ENCODE measurements around the gene CHRND.

CHRND gene

DNA sequence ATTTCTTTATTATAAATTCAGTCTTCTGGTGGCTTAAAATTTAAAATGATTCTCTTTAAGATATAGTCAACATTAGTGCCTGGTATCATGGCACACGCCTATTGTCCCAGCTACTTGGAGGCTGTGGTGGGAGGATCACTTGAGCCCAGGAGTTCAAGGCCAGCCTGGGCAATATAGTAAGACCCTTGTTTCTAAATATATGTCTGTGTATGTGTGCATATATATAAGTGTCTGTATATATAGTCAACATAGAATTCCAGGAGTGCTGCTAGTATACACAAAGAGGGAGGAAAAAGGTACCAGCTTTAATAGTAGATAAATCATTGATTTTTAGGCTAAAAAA lies 49.4 kb downstream of the CHRND start:
- peaks cover 21 to 51% of the 10 kb centered on the region in 2 donors for H3K36me3 ChIP-seq (ENCODE audit: control insufficient read depth in 1 of 2, insufficient read depth in 2 of 2, low read length in 2 of 2)
- no peaks in the 10 kb centered on the region for H3K9me3 ChIP-seq (ENCODE audit: control insufficient read depth in 1 of 2, low read length in 2 of 2)
- no peak overlapping the region for H3K4me3 ChIP-seq (ENCODE audit: low read depth in 1 of 2, low read length in 2 of 2)
- no peak overlapping the region for H3K27ac ChIP-seq (ENCODE audit: low read depth, low read length)
- H3K27me3 ChIP-seq (ENCODE audit: control insufficient read depth in 1 of 2, insufficient read depth in 2 of 2, low read length in 2 of 2): no peaks in the 10 kb centered on the region
- H3K9ac ChIP-seq (ENCODE audit: low read depth in 1 of 2, low read length in 2 of 2): no peak overlapping the region
- peaks cover 0 to 12% of the 10 kb centered on the region in 2 donors for H3K4me1 ChIP-seq (ENCODE audit: control insufficient read depth in 1 of 2, insufficient read depth in 2 of 2, low read length in 2 of 2)

DNA sequence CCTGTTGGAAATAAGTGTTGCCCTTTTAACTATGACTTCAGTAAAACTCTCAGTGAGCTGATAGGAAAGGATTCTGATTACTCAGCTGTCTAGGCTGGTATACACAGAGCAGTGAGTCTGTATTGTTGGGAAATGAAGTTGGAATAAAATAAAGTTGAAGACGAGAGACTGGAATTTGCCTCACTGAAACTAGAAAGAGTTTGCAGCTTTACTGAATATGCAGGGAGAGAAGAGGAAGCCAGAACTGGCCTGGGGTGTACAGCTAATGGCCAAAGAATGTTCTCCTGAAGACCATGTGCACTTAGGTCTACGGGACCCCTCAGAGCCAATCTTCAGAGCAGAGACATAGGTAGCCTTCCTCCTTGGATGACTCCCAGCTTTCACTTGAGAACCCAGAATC lies 51.0 kb downstream of the CHRND start:
- Histone ChIP-seq H3K9ac (ENCODE audit: low read depth in 1 of 2, low read length in 2 of 2) (no peak overlapping the region), H3K4me3 (ENCODE audit: low read depth in 1 of 2, low read length in 2 of 2) (no peak overlapping the region), H3K36me3 (ENCODE audit: control insufficient read depth in 1 of 2, insufficient read depth in 2 of 2, low read length in 2 of 2) (peaks cover 27 to 45% of the 10 kb centered on the region in 2 donors), H3K9me3 (ENCODE audit: control insufficient read depth in 1 of 2, low read length in 2 of 2) (no peaks in the 10 kb centered on the region), H3K27ac (ENCODE audit: low read depth, low read length) (no peak overlapping the region), H3K27me3 (ENCODE audit: control insufficient read depth in 1 of 2, insufficient read depth in 2 of 2, low read length in 2 of 2) (no peaks in the 10 kb centered on the region), H3K4me1 (ENCODE audit: control insufficient read depth in 1 of 2, insufficient read depth in 2 of 2, low read length in 2 of 2) (peaks cover 0 to 19% of the 10 kb centered on the region in 2 donors)

DNA sequence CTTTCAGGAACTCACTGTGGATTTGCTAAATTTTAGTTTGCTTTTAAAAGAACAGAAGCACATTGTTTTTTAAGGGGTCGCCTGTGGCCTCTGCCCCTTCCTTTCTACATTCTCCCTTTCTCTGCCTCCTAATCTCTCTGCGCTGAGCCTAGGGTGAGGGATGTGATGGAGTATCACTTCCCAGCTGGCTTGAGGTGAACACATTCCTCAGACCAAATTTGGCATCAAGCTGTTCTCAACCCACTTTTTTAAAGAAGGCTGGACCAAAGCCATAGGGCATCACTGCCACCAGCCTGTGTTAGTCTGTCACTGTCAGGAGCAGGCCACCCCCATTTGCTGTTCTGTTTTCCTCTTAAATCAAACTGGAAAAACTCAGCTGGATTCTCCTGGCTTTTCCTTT lies 51.9 kb downstream of the CHRND start:
- no peak overlapping the region for H3K9ac ChIP-seq (ENCODE audit: low read depth in 1 of 2, low read length in 2 of 2)
- peaks cover 22 to 40% of the 10 kb centered on the region in 2 donors for H3K36me3 ChIP-seq (ENCODE audit: control insufficient read depth in 1 of 2, insufficient read depth in 2 of 2, low read length in 2 of 2)
- H3K27me3 ChIP-seq (ENCODE audit: control insufficient read depth in 1 of 2, insufficient read depth in 2 of 2, low read length in 2 of 2): no peaks in the 10 kb centered on the region
- no peak overlapping the region for H3K4me3 ChIP-seq (ENCODE audit: low read depth in 1 of 2, low read length in 2 of 2)
- no peaks in the 10 kb centered on the region for H3K9me3 ChIP-seq (ENCODE audit: control insufficient read depth in 1 of 2, low read length in 2 of 2)
- H3K27ac ChIP-seq (ENCODE audit: low read depth, low read length): no peak overlapping the region
- H3K4me1 ChIP-seq (ENCODE audit: control insufficient read depth in 1 of 2, insufficient read depth in 2 of 2, low read length in 2 of 2): peaks cover 0 to 16% of the 10 kb centered on the region in 2 donors

DNA sequence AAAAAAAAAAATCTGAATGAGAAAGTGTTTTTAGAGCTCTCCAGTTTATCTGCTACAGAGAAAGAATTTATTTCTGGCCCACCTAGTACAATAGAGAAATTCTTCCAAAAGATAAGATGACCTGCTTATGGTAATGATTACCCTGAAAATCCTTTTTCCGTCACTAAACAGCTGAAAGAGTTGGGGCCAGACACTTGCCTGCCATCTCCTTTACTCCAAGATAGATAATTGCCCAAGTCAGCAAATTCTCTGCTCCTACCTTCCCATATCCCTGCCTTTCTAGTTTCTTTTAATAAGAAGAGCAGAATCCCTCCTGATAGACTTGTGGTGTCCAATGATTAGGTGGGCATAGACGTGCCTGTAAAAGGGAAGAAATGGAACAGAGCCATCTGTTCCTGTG lies 52.7 kb downstream of the CHRND start:
- Histone ChIP-seq H3K27ac (ENCODE audit: low read depth, low read length) (no peak overlapping the region), H3K27me3 (ENCODE audit: control insufficient read depth in 1 of 2, insufficient read depth in 2 of 2, low read length in 2 of 2) (no peaks in the 10 kb centered on the region), H3K4me1 (ENCODE audit: control insufficient read depth in 1 of 2, insufficient read depth in 2 of 2, low read length in 2 of 2) (peaks cover 0 to 14% of the 10 kb centered on the region in 2 donors), H3K4me3 (ENCODE audit: low read depth in 1 of 2, low read length in 2 of 2) (no peak overlapping the region), H3K9me3 (ENCODE audit: control insufficient read depth in 1 of 2, low read length in 2 of 2) (no peaks in the 10 kb centered on the region), H3K36me3 (ENCODE audit: control insufficient read depth in 1 of 2, insufficient read depth in 2 of 2, low read length in 2 of 2) (peaks cover 19 to 42% of the 10 kb centered on the region in 2 donors), H3K9ac (ENCODE audit: low read depth in 1 of 2, low read length in 2 of 2) (no peak overlapping the region)

DNA sequence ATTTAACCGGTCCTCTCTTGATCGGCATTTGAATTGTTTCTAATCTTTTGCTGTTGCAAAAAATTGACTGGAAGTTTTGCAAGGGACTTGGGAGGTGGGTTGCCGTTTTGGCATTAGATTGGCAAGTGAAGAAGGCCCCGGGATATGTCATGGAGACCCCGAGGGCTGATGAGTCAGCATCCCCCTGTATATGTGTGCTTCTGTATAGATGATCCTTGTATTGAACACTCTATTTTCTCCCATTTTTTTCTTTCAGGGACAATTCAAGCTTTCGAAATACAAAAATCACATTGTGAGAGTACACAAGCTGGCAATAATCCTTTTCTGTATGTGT lies 54.7 kb downstream of the CHRND start:
- peaks cover 0 to 14% of the 10 kb centered on the region in 2 donors for H3K4me1 ChIP-seq (ENCODE audit: control insufficient read depth in 1 of 2, insufficient read depth in 2 of 2, low read length in 2 of 2)
- H3K9ac ChIP-seq (ENCODE audit: low read depth in 1 of 2, low read length in 2 of 2): no peak overlapping the region

DNA sequence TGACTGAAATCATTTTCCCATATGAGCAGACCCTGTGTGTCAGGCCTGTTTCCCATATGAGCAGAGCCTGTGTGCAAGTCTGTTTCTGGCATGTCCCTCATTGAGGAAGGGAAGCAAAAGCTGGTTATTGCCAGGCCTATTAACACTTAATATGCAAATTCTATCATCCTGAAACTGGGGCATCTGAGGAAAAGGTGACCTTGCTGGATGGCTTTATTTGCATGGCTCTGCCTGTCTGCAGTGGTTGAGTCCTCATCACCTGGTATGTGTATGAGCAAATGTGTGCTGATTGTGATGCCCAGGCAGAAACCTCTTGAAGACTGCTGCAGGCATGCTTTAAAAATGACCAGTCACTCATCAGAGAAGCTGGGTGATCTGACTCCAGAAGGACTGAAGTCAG lies 55.8 kb downstream of the CHRND start:
- Histone ChIP-seq H3K9me3 (ENCODE audit: control insufficient read depth in 1 of 2, low read length in 2 of 2) (no peaks in the 10 kb centered on the region), H3K27ac (ENCODE audit: low read depth, low read length) (no peak overlapping the region), H3K9ac (ENCODE audit: low read depth in 1 of 2, low read length in 2 of 2) (no peak overlapping the region), H3K27me3 (ENCODE audit: control insufficient read depth in 1 of 2, insufficient read depth in 2 of 2, low read length in 2 of 2) (no peaks in the 10 kb centered on the region), H3K4me1 (ENCODE audit: control insufficient read depth in 1 of 2, insufficient read depth in 2 of 2, low read length in 2 of 2) (peaks cover 0 to 14% of the 10 kb centered on the region in 2 donors), H3K36me3 (ENCODE audit: control insufficient read depth in 1 of 2, insufficient read depth in 2 of 2, low read length in 2 of 2) (peaks cover 11 to 31% of the 10 kb centered on the region in 2 donors), H3K4me3 (ENCODE audit: low read depth in 1 of 2, low read length in 2 of 2) (no peak overlapping the region)

More for the DNA sequence above, 54.7 kb downstream of the CHRND start:
- Histone ChIP-seq H3K27ac (ENCODE audit: low read depth, low read length) (no peak overlapping the region), H3K27me3 (ENCODE audit: control insufficient read depth in 1 of 2, insufficient read depth in 2 of 2, low read length in 2 of 2) (no peaks in the 10 kb centered on the region), H3K9me3 (ENCODE audit: control insufficient read depth in 1 of 2, low read length in 2 of 2) (no peaks in the 10 kb centered on the region), H3K4me3 (ENCODE audit: low read depth in 1 of 2, low read length in 2 of 2) (no peak overlapping the region), H3K36me3 (ENCODE audit: control insufficient read depth in 1 of 2, insufficient read depth in 2 of 2, low read length in 2 of 2) (peaks cover 11 to 31% of the 10 kb centered on the region in 2 donors)

DNA sequence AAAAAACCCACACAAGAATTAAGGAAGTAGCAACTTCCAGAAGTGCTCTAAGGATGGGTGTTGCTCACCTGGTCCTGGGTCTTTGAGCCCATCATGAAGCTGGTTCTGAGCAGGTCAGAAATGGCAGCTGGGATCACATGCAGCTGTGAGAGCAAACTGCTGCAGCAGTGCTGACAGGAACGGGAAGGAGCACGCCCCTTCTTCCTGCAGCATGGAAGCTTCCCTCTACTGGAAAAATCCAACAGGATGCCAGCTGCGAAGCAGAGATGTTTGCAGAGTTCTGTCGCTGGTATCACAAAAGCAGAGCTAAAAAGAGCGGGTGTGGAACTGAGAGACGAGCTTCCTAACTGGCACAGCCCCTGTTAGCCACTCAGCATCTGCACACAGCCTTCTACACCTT lies 58.3 kb downstream of the CHRND start:
- Histone ChIP-seq H3K9me3 (ENCODE audit: control insufficient read depth in 1 of 2, low read length in 2 of 2) (no peaks in the 10 kb centered on the region), H3K4me1 (ENCODE audit: control insufficient read depth in 1 of 2, insufficient read depth in 2 of 2, low read length in 2 of 2) (peaks cover 0 to 24% of the 10 kb centered on the region in 2 donors), H3K4me3 (ENCODE audit: low read depth in 1 of 2, low read length in 2 of 2) (no peak overlapping the region), H3K36me3 (ENCODE audit: control insufficient read depth in 1 of 2, insufficient read depth in 2 of 2, low read length in 2 of 2) (peaks cover 11 to 19% of the 10 kb centered on the region in 2 donors), H3K27me3 (ENCODE audit: control insufficient read depth in 1 of 2, insufficient read depth in 2 of 2, low read length in 2 of 2) (no peaks in the 10 kb centered on the region), H3K9ac (ENCODE audit: low read depth in 1 of 2, low read length in 2 of 2) (no peak overlapping the region), H3K27ac (ENCODE audit: low read depth, low read length) (no peak overlapping the region)

Data from duodenal mucosa (tissue), 2 donors.